GM21515 (cell line): ENCODE results near the gene NDUFA13.
"Not testable (repeated sequence)": the region's sequence is repeated elsewhere in the genome, so short reads cannot be mapped to it uniquely, and the experiment has no call there.

Source experiments
- ATAC-seq: cut with Tn5 transposase; IDR thresholded peaks from one replicate; pipeline ENCODE4 v1.9.1; 2021; ENCODE audit not compliant: unreplicated experiment

Gene NDUFA13

DNA sequence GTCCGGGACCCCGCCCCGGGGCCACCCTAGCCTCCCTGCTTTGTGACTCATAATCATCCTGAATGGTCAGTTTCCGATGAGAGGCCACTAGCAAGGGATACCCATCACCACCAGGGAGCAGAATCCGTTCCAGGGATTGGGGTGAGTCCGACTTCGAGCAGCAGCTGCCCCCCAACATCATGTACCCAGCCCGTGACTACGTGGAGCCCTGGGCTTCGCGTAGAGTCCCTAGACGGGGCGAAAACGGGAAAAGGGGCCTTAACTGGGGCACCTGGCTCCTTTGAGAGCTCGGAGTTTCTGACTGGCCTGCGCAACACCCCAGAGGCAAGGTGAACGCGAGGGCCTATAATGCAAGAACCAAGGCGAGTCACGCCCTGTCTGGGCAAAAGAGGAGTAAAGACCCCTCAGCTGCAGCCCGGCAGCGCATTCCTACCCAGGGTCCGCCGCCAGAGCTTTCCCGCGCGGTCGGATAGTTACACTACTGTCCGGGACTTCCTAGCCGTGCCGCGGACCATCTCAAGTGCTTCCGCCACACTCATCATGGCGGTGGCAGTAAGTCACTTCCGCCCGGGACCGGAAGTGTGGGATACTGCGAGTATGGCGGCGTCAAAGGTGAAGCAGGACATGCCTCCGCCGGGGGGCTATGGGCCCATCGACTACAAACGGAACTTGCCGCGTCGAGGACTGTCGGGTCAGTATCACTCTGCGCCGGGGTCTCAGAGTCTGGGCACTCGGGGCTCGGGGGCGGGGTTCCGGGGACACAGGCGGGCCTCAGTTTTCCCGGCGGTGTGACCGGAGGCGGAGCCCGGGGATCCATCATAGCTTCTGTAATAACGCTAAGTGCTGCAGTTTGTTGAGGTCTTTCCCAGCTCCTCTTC is at the start of gene NDUFA13:
Gene NDUFA13, plus strand, starts transcription at position 584 of the 878 bp plus-strand sequence. Its CDS starts 14 bp downstream, at position 598.
- peak; percentile 86 for ATAC-seq

DNA sequence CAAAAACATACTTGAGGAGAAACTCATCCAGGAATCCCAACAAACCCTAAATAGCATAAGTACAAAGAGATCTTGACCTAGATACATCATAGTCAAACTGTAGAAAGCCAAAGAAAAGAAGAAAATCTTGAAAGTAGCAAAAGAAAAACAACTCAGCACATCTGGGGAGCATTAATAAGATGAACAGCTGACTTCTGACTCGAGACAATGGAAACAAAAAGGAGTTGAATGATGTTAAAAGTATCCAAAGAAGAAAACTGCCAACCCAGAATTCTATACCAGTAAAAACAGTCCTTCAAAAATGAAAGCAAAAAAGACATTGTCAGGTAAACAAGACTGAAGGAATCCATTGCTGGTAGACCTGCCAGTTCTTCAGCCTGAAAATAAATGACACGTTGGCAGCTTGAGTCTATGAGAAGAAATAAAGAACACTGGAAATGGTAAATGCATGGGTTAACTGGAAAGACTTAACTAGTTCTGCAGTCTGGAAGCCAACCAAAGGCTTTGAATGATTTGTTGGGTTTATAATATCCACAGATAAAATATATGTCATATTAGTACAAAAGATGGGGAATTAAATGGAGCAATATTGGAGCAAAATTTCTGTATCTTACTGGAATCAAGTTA is 47.5 kb upstream of the NDUFA13 start:
- ATAC-seq, result no peak

DNA sequence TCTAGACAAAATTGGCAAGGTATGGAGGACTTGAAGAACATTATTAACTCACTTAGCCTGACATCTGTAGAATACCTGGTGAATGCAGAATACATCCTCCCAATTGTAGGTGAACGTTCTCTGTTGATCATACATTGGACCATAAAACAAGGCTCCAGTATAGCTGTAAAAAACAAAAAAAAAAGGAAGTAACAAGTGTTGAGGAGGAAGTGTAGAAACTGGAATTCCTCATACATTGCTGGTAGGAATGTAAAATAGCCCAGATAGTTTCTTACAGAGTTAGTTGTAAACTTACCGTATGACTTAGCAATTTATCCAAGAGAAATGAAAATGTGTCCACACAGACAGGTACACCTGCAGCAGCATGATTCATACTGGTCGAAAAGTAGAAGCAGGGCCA is 45.4 kb upstream of the NDUFA13 start:
- no peak for ATAC-seq

DNA sequence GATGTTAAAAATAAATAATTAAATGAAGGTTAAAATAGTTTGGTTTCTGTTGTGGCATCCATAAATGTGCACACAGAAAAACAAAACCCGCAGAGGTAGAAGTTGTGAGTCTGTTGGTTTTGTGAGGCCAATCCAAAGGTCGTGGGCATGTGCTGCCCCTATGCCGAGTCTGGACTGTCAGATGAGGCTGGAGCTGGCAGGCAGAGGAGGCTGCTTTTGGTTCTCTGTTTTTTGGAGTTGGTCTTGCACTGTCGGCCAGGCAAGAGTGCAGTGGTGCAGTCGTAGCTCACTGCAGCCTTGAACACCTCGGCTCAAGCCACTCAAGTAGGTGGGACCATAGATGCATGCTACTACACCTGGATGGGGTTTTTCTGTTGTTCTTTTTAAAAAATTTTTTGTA is 44.3 kb upstream of the NDUFA13 start:
- ATAC-seq, result no peak

DNA sequence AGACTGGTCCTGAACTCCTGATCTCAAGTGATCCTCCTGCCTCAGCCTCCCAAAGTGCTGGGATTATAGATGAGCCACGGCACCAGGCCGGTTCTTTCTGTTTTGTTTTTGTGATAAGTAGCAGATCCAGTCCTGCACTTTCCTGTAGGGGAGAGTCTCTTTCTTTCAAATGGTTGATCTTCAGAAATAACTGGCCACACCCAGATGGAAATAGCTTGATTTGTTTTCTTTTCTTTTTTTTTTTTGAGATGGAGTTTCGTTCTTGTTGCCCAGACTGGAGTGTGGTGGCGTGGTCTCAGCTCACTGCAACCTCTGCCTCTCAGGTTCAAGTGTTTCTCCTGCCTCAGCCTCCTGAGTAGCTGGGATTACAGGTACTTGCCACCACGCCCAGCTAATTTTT is 43.9 kb upstream of the NDUFA13 start:
- not testable (repeated sequence) for ATAC-seq

DNA sequence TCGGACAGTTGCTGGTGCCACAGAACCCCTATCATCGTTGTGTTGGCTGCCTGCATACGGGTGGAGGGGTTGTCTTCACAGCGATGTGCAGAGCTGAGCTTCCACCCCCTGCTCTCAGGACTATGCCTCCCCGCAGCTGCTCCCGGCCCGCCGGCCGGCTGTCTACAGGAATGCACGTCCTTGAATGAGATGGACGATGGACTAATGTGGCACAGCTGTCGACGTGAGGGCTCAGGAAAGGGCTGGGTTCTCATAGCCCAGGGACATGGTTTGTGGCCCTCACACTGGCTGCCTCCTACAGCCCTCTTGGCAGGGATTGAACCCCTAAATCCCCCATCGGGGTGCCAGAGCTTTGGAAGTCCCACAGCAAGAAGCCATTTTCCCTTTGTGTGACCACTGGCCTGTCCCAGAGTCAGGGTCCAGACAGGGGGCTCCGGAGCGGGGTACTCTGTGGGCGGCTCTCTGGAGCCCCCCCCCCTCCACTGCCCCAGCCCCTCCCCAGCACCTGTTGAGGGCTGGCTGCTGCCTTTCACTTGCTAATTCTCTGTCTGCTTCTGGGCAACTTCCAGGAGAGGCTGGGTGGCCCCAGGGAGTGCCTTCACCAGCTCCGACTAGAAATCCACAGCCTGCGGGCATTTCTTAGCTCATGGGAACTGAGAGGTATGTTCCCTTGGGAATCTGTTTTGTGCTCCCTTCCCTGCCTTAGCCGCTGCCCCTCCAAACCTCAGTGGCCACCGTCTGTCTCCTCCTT is 40.8 kb upstream of the NDUFA13 start:
- no peak for ATAC-seq

DNA sequence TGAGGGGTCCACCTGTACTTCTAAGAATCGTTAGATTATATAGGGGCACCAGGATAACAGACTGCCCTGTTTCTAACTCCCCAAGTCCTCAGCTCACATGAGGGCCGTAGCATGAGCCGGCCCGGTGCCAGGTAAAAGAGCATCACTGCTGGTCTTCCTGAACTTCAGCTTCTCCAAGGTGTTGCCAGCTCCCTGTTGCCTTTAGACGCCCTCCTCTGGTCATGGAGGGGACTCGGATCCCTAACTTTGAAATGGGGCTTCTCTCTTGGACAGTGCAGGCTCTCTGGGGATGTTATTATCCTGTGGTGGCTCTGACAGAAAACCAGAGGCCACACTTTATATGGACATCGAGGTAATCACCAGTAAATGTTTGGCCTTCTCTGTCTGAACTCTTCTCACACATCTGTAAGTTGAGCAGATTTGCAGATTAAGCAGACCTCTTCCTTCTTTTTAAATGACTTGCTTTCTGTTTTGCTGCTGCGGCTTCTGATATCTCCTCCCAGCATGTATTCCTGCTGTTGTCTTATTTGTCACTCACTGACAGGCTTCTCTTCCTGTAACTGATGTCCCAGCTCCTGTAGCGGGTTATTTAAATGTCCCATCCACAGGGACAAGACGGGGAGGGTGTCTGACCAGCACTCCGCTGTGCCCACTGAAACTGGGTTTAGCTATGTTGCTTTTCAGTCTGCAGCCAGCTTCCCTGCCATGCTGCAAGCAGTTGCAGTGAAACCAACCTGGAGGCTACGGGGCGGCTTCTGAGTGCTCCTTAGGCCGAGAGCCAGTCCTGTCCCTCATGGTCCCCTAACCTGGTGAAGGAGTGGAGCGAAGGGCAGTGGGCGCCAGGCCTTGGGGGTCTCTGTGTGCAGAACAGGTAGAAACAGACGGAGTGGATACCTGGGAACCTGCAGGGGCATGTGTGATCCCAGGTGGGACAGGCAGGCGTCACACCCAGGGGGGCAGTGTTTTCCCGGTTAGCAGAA is 39.9 kb upstream of the NDUFA13 start:
- ATAC-seq, result no peak

DNA sequence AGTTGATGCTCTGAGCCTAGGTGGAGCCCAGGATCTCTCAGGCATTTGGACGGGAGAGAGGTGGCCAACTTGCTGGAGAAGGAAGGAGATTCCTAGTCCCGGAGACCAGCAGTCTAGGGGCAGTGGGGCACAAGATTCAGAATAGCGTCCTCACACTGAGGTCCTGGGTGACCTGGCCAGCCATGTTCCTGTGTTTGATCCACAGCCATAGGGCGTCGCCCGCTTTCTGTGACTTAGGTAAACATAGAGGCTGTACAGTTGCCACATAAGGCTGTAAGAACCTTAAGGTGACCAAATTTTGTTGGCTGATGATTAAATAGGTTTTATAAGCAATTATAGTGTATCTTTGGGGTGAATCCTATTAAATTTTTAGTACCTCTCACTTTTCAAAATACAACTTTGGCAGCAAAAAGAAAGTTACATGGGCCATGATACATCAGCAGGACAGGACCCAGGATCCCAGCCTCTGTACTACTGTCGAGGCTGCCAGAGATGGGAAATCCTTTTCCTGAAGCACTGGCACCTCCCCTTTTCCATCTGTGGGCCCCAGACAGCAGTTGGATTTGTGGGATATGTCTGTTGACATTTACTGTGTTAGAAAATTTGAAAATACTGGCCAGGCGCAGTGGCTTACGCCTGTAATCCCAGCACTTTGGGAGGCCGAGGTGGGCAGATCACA is 38.2 kb upstream of the NDUFA13 start:
- ATAC-seq, result no peak

DNA sequence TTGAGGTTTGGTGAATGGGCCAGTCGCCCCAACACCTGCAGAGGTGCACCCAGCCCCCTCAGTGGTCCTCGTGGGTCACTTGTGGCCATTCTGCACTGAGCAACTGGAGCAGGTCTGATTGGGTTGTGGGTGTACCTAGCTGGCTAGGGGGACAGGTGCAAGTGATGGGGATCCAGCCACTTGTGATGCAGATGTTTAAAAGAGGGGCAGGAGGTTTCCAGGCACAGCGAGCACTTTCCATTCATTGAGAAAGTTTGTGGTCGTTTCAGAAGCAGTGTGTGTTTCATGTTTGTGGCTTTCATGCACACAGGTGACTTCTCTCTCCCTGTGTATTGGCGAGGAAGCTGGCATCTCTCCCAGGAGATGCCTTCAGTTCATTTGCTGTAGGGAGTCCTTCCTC is 35.3 kb upstream of the NDUFA13 start:
- ATAC-seq, result no peak

DNA sequence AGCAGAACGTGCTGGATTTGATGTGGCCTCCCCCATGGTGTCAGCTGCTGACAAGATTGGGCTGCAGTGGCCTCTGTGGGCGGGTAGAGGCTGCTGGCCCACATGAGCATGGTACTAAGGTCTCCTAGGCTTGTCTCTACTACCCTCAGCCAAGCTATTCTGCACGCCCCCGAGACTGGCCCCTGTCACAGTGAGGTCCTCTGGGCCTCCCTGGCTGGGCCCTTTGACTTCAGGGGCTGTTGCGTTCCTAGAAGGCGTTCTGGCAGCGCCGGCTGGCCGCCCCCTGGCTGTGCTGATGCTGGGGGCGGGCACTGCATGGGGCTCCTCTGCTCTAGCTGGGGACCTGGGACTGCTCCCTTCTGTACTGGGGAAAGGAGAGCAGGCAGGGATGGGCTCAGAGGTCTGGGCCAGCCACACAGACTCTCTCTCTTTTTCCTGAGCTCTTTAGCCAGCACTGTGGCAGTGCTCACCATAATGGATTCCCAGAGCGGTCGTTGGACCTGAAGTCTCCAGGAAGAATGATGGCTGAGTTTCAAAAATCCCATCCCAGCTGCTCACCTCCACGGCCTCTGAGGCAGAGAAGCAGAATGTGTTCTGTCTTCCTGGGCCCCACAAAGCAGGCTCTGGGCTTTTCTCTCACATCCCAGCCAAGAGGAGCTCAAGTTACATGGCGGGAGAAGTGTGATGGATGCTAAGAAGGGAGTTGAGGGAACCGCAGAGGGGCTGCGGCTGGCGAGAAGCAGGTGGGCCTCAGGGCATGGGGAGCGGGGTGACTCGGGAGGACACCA is 33.0 kb upstream of the NDUFA13 start:
- ATAC-seq, result no peak

DNA sequence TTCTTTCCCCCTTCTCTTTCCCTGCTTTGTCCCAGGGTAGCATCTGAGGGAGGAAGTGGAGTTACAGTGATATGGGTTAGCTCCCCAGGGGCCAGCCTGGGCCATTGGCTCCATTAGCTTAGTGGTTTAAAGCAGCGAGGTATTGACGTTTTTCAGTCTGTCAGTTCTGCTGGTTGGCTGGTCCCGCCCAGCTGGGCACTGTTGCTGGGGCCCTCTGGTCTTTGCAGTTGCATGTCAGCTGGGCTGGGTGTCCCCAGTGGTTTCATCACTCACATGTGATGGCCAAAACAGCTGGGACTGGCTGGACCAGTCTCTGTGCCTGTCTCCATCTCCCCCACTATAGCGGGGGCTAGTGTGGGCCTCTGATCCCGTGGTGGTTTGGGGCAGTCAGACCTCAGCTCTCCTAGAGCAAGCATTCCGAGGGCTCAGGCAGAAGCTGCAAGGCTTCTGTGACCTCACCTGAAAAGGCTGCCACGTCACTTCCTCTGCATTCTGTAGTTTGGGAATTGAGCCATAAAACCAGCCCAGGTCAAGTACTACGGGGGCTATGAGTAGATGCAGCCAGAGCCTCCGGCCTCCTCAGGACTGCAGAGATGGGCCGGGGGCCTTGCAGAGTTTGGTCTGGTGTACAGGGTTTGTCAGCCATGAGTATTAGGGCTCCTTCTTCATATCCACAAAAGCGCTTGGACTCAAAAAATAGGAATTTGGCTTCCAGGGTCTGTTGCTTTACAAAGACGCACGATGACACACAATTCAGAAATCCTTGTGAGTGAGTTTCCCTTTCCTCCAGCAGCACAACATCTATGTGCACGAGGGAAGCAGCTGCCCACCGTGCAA is 30.6 kb upstream of the NDUFA13 start:
- no peak for ATAC-seq

DNA sequence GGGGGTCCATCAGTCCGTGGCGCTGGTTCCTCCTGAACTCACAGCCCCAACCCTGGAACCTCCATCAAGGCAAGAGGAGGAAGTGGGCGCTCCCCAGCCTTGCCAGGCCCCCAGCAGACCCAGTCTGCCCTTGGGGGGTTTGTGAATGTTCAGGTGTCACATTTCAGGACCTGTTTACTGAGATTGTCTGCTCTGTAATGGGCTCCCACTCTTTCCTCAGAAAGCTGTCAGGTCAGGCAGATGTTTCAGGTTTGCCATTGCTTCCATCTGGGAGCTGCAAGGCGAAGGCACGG is 30.1 kb upstream of the NDUFA13 start:
- no peak for ATAC-seq

DNA sequence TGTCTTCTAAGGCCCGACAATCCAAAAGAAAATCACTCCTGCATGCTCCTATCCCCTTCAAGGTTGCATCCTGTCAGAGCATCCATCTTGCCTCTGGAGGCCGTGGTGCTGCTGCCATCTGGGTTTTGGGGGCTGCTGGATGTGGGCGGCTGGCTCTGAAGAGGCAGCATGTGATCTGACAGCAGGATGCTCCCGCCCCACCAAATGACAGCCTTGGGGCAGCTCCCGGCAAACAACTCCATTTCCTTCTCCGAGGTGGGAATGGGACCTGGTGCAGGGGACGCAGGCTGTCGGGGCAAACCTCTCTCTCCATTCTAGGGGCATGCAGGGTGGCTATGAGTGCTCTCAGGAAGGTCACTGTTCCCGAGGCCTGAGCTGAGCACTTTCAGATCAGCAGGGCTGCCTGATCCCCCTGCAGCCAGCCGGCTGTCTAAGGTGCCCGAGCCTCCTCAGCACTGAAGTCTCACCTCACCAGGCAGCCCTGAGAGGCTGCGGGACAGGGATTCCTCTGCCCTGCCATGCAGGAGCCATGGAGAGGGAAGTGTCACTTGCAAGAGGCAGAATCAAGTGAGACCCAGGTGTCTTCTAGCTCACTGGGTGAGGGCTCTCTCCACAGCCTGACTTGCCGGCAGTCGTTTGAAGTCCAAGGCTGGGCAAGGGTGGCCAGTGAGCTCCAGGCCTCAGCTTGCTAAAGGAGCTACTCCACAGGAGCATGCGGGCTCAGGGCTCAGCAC is 29.5 kb upstream of the NDUFA13 start:
- no peak for ATAC-seq

DNA sequence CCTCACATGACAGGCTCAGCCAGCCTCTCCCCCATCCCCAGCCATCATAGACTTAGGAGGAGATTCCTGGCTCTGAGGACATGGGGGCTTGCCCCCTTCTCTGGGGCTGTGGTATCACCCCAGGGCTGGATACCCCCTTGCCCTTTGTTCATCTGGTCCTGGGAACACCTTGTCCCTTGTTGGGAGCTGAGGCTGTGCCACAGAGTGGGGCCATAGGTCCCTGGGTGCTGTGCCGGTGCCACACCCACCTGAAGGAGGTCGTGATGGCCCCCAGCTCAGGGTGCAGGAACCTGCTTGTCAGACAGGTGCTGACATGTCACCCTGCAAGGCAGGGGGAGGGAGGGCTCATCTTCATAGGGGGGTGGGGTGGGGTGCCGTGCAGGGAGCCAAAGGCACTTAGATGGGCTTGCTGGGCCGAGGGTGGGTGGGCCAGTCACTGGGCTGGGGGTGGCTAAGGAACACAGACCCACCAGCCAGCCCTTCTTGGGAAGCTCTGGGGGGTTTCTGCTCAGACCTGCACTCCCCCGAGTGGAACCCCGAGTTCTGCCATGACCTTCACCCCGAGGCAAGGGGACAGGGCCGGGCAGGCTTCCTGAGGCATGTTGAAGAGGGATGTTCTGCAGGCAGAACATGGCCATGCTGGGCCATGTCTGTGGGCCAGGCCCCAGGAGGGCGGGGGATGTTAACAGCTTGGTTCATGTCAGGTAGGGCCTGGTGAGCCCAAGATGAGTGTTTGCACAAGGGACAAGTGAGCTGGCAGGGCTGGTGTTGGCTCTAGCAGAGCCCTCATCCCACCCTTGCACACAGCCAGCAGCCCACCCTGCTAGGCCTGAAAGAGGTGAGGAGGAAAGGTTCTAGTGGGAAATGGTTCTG is 28.7 kb upstream of the NDUFA13 start:
- ATAC-seq, result no peak

DNA sequence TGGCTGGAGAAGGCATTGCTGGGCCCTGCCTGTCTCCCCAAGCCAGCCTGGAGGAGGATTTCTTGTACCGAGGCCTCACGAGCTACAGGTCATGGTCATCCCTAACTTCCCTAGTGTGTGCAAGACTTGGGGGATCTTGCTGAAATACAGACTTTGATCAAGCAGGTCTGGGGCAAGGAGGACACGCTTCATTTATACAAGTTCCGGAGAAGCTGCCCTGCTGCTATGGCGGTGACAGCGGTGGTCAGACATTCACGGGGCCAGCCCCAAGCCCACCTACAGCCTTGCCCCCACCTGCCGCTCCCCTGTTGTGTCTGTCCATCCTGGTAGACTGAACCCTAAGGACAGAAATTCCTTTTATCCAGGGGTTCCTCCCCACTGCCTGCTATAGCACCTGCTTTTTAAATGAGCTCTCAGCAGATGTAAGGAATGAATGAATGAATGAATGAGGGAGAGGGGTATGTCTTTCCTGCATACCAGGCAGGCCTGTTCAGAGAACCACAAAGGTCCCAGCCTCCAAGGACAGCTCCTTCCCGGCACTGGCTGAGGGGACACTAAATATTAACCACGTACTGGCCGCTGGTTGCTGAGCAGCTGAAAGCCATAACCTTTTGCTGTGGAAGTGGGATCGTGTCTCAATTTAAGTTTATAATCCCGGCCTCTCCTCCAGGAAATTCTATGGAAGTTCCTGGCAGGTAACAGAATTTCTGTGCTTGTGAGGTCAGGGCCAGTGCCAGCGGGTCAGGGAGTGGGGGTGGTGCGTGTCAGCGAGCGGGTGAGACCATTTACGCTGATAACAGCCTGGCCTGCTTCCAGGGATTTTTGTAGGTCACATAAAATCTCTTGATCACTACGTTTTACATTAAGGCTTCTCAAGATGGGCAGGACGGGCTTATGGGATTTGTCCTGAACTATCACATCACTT is 27.8 kb upstream of the NDUFA13 start:
- no peak for ATAC-seq
